Gastroesophageal sphincter (tissue), 4 donors: ENCODE measurements around the gene EHD1. TPM values are rescaled to one million over a fixed set of nuclear protein-coding genes. Genes with fewer than 3 reads are reported as not detected.

Experiments used
- ATAC-seq: fragments of 150-250 bp; one replicate; pipeline ENCODE4 v1.9.1; 2016; ENCODE audit warnings: mild to moderate bottlenecking, moderate library complexity
- H3K27ac ChIP-seq, 4 donors: fragments of 200-600 bp; sonication (generic) in 3 of 4; 1 replicate in 3 of 4; 2 replicates in 1 of 4; pipeline ENCODE4 v1.5.1; 2016 to 2019
- H3K27me3 ChIP-seq: fragments of 200-600 bp; sonication (generic); one replicate; pipeline ENCODE4 v1.5.1; 2019
- H3K36me3 ChIP-seq, 2 donors: fragments of 200-600 bp; sonication (generic); one replicate each; pipeline ENCODE4 v1.5.1; 2019; ENCODE audit warnings: control low read depth in 1 of 2
- H3K4me1 ChIP-seq, 3 donors: fragments of 200-600 bp; sonication (generic); 1 replicate in 2 of 3; 2 replicates in 1 of 3; pipeline ENCODE4 v1.5.1; 2016 to 2019; ENCODE audit warnings: control low read depth in 2 of 3
- H3K4me3 ChIP-seq, 2 donors: fragments of 200-600 bp; sonication (generic); one replicate each; pipeline ENCODE4 v1.5.1; 2019; ENCODE audit warnings: mild to moderate bottlenecking in 1 of 2, moderate library complexity in 1 of 2
- H3K9me3 ChIP-seq, 3 donors: fragments of 200-600 bp; sonication (generic); one replicate each; pipeline ENCODE4 v1.5.1; 2017 to 2019; ENCODE audit warnings: control low read depth in 2 of 3
- CTCF ChIP-seq, 4 experiments: fragments of 200-600 bp in 2 of 4; fragments of 450-650 bp in 2 of 4; sonication (generic) in 1 of 4; IDR thresholded peaks; one replicate each; pipeline ENCODE4 v1.5.1; 2017 to 2019; ENCODE audit warnings: antibody characterized with exemption in 4 of 4, mild to moderate bottlenecking in 2 of 4, moderate library complexity in 2 of 4
- EP300 ChIP-seq: sonication (generic); formaldehyde crosslinking; IDR thresholded peaks from one replicate; pipeline ENCODE4 v1.6.1; 2017; ENCODE audit warnings: antibody characterized with exemption, mild to moderate bottlenecking
- POLR2A ChIP-seq, 2 donors: fragments of 450-650 bp; IDR thresholded peaks; one replicate each; pipeline ENCODE4 v1.6.1; 2017; ENCODE audit warnings: antibody characterized with exemption in 2 of 2, mild to moderate bottlenecking in 2 of 2, moderate library complexity in 1 of 2
- POLR2AphosphoS5 ChIP-seq: sonication (generic); formaldehyde crosslinking; IDR thresholded peaks from one replicate; pipeline ENCODE4 v1.6.1; 2017; ENCODE audit warnings: antibody characterized with exemption
- WGBS, 2 donors: methylation state at CpG; one replicate each; pipeline ENCODE4 v1.1.5; 2018; ENCODE audit warnings: low coverage in 1 of 2; 5-methylcytosine and 5-hydroxymethylcytosine counted together
- total RNA-seq, 4 donors: library from RNA; depleted of rRNA; stranded (reverse); fragments of >200 nt; gene quantifications; one replicate each; pipeline ENCODE4 v1.1.0, GENCODE V29; 2016

Gene EHD1
- total RNA-seq, 4 donors from 2014 or later, result 92.1 to 188 (median 101) TPM

- no peak overlapping the region for H3K27ac ChIP-seq
- no peaks in the 10 kb centered on the region for H3K27me3 ChIP-seq
- H3K4me1 ChIP-seq, result no peaks in the 10 kb centered on the region
- no peak for ATAC-seq
- H3K9me3 ChIP-seq, result no peaks in the 10 kb centered on the region
- TF ChIP-seq EP300, result no peak
- no peak for TF ChIP-seq POLR2A (IDR thresholded peaks at IDR 0.05)
- no peak for TF ChIP-seq CTCF (IDR thresholded peaks at IDR 0.05)
- no peak for TF ChIP-seq POLR2AphosphoS5
- H3K36me3 ChIP-seq, result no peaks in the 10 kb centered on the region
- no peak overlapping the region for H3K4me3 ChIP-seq
- 92% methylated on average over 4 of the region's 29 CpGs; no CpG with 5 or more reads in 1 of the 2 donors for WGBS, 2 donors
Measured at GRCh38 chr11:64834723-64835615, 43.5 kb downstream of the EHD1 start.

GRCh38 chr11:64834031-64834722 is 44.2 kb downstream of the EHD1 start:
- H3K27ac ChIP-seq, result no peak overlapping the region
- H3K9me3 ChIP-seq, result no peaks in the 10 kb centered on the region
- no peak for ATAC-seq
- H3K36me3 ChIP-seq, result no peaks in the 10 kb centered on the region
- H3K4me3 ChIP-seq, result no peak overlapping the region
- TF ChIP-seq POLR2AphosphoS5, result no peak
- TF ChIP-seq CTCF (IDR thresholded peaks at IDR 0.05), result no peak
- no peak for TF ChIP-seq EP300
- TF ChIP-seq POLR2A (IDR thresholded peaks at IDR 0.05), result no peak
- no CpG with 5 or more reads among the region's 25 CpGs for WGBS, 2 donors
- H3K27me3 ChIP-seq, result no peaks in the 10 kb centered on the region
- no peaks in the 10 kb centered on the region for H3K4me1 ChIP-seq

- no peak overlapping the region for H3K4me3 ChIP-seq
- H3K27ac ChIP-seq, result no peak overlapping the region
- no peak for ATAC-seq
- no peak for TF ChIP-seq POLR2AphosphoS5
- TF ChIP-seq POLR2A (IDR thresholded peaks at IDR 0.05), result no peak
- TF ChIP-seq CTCF (IDR thresholded peaks at IDR 0.05), result no peak
- no peak for TF ChIP-seq EP300
- H3K4me1 ChIP-seq, result no peaks in the 10 kb centered on the region
- H3K9me3 ChIP-seq, result no peaks in the 10 kb centered on the region
- no CpG with 5 or more reads among the region's 10 CpGs for WGBS, 2 donors
- H3K27me3 ChIP-seq, result no peaks in the 10 kb centered on the region
- no peaks in the 10 kb centered on the region for H3K36me3 ChIP-seq
Measured at GRCh38 chr11:64833509-64833908, 44.9 kb downstream of the EHD1 start.

- H3K4me1 ChIP-seq, result no peaks in the 10 kb centered on the region
- no peaks in the 10 kb centered on the region for H3K36me3 ChIP-seq
- no peak overlapping the region for H3K4me3 ChIP-seq
- no peaks in the 10 kb centered on the region for H3K27me3 ChIP-seq
- ATAC-seq, result no peak
- 60 to 100% methylated on average over 1 of the region's 12 CpGs for WGBS, 2 donors
- no peak overlapping the region for H3K27ac ChIP-seq
- no peaks in the 10 kb centered on the region for H3K9me3 ChIP-seq
- no peak for TF ChIP-seq POLR2A (IDR thresholded peaks at IDR 0.05)
- no peak for TF ChIP-seq POLR2AphosphoS5
- no peak for TF ChIP-seq EP300
- no peak for TF ChIP-seq CTCF (IDR thresholded peaks at IDR 0.05)
Measured at GRCh38 chr11:64833198-64833502, 45.3 kb downstream of the EHD1 start.
